Activated naive CD4-positive, alpha-beta T cell treated with anti-CD3 and anti-CD28 coated beads, Interleukin-2, amount 50 U/mL, for 24 hours (primary cell): ENCODE data around the gene ZNF783.
A peak's percentile ranks its signal among the peaks of the same experiment; 100 is the strongest.
"Not testable (repeated sequence)": the region's sequence is repeated elsewhere in the genome, so short reads cannot be mapped to it uniquely, and the experiment has no call there.

Source experiments
- H3K27ac Mint-ChIP-seq: one replicate; pipeline ENCODE4 v1.8.0; 2021; ENCODE audit warnings: mild to moderate bottlenecking, mixed read lengths
- H3K27me3 Mint-ChIP-seq: one replicate; pipeline ENCODE4 v1.8.0; 2021; ENCODE audit warnings: mixed read lengths
- H3K36me3 Mint-ChIP-seq: one replicate; pipeline ENCODE4 v1.8.0; 2021; ENCODE audit warnings: mixed read lengths
- H3K4me1 Mint-ChIP-seq: one replicate; pipeline ENCODE4 v1.8.0; 2021; ENCODE audit warnings: mixed read lengths
- H3K4me3 Mint-ChIP-seq: one replicate; pipeline ENCODE4 v1.8.0; 2021; ENCODE audit warnings: mild to moderate bottlenecking, mixed read lengths
- H3K9me3 Mint-ChIP-seq: one replicate; pipeline ENCODE4 v1.8.0; 2021; ENCODE audit warnings: mixed read lengths

Gene ZNF783

GRCh38 chr7:149261829-149262617, at the start of gene ZNF783:
ZNF783 (plus strand) TSS chr7:149262196; CDS start chr7:149262334, 138 bp downstream.
- peaks cover 40% of the 10 kb centered on the region for H3K4me1 Mint-ChIP-seq
- peak within 1 kb of the TSS; percentile 87 for H3K4me3 Mint-ChIP-seq

DNA sequence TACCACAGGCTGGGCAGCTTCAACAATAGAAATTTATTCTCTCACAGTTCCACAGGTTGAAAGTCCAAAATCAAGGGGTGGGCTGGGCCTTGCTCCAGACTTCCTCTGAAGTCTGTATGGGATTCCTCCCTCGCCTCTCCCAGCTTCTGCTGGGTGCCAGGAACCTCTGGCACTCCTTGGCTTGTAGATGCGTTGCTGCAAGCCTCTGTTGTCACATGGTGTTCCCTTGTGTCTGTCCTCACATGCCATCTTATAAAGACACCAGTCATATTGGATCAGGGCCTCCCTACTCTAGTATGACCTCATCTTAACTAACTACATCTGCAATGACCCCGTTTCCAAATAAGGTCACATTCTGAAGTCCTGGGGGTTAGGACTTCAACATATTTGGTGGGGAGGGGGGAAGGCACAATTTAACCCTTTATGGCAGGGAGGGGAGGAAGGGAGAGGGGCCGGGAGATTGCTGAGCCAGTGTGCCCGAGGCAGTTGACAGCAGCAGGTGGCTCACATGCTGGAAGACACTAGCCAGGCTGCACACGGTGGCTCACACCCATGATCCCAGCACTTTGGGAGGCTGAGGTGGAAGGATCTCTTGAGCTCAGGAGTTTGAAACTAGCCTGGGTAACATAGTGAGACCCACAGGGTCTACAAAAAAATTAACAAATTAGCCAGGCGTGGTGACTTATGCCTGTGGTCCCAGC, 47.8 kb upstream of the ZNF783 start:
- no peak overlapping the region for H3K27ac Mint-ChIP-seq
- H3K36me3 Mint-ChIP-seq, result peaks cover 10% of the 10 kb centered on the region
- no peak overlapping the region for H3K4me3 Mint-ChIP-seq
- no peaks in the 10 kb centered on the region for H3K27me3 Mint-ChIP-seq
- H3K4me1 Mint-ChIP-seq, result peaks cover 9% of the 10 kb centered on the region
- H3K9me3 Mint-ChIP-seq, result no peaks in the 10 kb centered on the region

More at GRCh38 chr7:149261829-149262617, at the start of gene ZNF783:
- peaks cover 5% of the 10 kb centered on the region for H3K36me3 Mint-ChIP-seq
- no peaks in the 10 kb centered on the region for H3K9me3 Mint-ChIP-seq
- peak within 1 kb of the TSS; percentile 93 for H3K27ac Mint-ChIP-seq
- H3K27me3 Mint-ChIP-seq, result no peaks in the 10 kb centered on the region

- H3K9me3 Mint-ChIP-seq, result no peaks in the 10 kb centered on the region
- no peak overlapping the region for H3K27ac Mint-ChIP-seq
Observed at GRCh38 chr7:149216402-149216801, 45.6 kb upstream of the ZNF783 start.

DNA sequence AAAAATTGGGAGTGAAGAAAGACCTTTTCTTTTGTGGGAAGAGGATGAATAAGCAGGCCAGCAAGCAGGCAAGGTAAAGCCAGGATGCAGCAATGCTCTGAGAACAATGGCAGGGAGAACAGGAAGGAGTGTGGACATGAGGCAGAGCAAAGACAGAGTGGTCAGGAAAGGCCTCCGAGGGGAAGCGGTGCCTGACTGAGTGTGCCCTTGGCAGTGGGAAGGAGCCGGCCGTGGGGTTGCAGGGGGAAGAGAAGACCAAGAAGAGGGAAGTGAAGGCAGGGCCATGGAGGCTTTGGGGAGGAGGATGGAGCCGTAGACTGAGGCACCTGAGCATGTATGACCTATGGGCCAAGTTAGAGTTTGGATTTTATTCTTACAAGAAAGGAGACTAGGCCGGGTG, 44.4 kb upstream of the ZNF783 start:
- Mint-ChIP-seq H3K4me3 (no peak overlapping the region), H3K36me3 (peaks cover 8% of the 10 kb centered on the region), H3K27me3 (no peaks in the 10 kb centered on the region), H3K27ac (no peak overlapping the region), H3K4me1 (no peaks in the 10 kb centered on the region), H3K9me3 (no peaks in the 10 kb centered on the region)

More at GRCh38 chr7:149216402-149216801, 45.6 kb upstream of the ZNF783 start:
- Mint-ChIP-seq H3K4me3 (no peak overlapping the region), H3K27me3 (no peaks in the 10 kb centered on the region), H3K36me3 (peaks cover 3% of the 10 kb centered on the region), H3K4me1 (no peaks in the 10 kb centered on the region)

GRCh38 chr7:149218469-149219420, 43.3 kb upstream of the ZNF783 start:
- Mint-ChIP-seq H3K9me3 (no peaks in the 10 kb centered on the region), H3K4me1 (no peaks in the 10 kb centered on the region), H3K27ac (no peak overlapping the region), H3K36me3 (peaks cover 8% of the 10 kb centered on the region), H3K4me3 (no peak overlapping the region), H3K27me3 (no peaks in the 10 kb centered on the region)

GRCh38 chr7:149220534-149220933, 41.5 kb upstream of the ZNF783 start:
- Mint-ChIP-seq H3K9me3 (no peaks in the 10 kb centered on the region), H3K4me1 (no peaks in the 10 kb centered on the region), H3K36me3 (peaks cover 10% of the 10 kb centered on the region), H3K27ac (no peak overlapping the region), H3K27me3 (no peaks in the 10 kb centered on the region), H3K4me3 (no peak overlapping the region)

DNA sequence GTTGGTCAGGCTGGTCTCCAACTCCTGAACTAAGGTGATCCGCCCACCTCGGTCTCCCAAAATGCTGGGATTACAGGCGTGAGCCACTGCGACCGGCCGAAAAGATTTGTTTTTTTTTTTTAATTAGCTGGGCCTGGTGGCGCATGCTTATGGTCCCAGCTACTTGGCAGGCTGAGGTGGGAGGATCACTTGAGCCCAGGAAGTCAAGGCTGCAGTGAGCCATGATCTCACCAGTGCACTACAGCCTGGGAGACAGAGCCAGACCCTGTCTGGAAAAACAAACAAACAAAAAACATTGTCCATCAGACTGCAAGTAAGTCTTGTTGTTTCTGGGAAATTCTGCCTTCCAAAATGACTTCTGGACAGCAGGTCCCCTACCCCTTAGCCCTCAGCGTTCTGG, 38.8 kb upstream of the ZNF783 start:
- Mint-ChIP-seq H3K27ac (no peak overlapping the region), H3K27me3 (no peaks in the 10 kb centered on the region), H3K9me3 (no peaks in the 10 kb centered on the region), H3K4me1 (no peaks in the 10 kb centered on the region), H3K4me3 (no peak overlapping the region), H3K36me3 (peaks cover 8% of the 10 kb centered on the region)

GRCh38 chr7:149223761-149224160, 38.2 kb upstream of the ZNF783 start:
- Mint-ChIP-seq H3K4me3 (no peak overlapping the region), H3K36me3 (peaks cover 8% of the 10 kb centered on the region), H3K4me1 (no peaks in the 10 kb centered on the region), H3K27ac (no peak overlapping the region), H3K27me3 (no peaks in the 10 kb centered on the region), H3K9me3 (no peaks in the 10 kb centered on the region)

DNA sequence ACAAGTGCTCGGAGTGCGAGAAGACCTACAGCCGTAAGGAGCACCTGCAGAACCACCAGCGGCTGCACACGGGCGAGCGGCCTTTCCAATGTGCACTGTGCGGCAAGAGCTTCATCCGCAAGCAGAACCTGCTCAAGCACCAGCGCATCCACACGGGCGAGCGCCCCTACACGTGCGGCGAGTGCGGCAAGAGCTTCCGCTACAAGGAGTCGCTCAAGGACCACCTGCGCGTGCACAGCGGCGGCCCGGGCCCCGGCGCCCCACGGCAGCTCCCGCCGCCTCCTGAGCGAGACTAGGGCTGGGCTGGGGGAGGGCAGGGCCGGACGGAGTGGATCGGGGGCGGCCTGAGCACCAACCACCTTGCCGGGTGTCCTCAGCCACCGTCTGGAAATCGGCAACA, 37.6 kb upstream of the ZNF783 start:
- Mint-ChIP-seq H3K27me3 (no peaks in the 10 kb centered on the region), H3K9me3 (no peaks in the 10 kb centered on the region), H3K36me3 (peaks cover 8% of the 10 kb centered on the region), H3K4me3 (no peak overlapping the region), H3K4me1 (peaks cover under 1% of the 10 kb centered on the region), H3K27ac (no peak overlapping the region)

DNA sequence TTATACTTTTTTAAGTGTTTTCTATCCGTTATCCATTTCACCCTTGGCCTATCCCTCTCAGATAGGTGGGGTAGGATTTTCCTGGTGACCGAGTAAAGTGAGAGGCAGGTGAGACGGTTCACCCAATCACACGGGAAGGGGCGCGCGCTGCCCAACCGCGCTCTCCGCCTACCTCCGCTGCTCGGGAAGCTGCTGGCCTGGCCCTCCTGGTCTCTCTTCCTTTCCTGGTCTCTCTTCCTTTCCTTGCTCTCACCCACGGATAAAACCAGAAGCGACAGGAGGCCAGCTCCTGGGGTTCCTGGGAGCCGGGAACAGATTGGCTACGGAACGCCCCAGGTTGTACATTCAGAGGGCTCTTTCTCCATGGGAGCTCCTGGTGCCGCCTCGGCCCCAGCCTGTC, 36.9 kb upstream of the ZNF783 start:
- Mint-ChIP-seq H3K4me3 (no peak overlapping the region), H3K27ac (no peak overlapping the region), H3K9me3 (no peaks in the 10 kb centered on the region), H3K36me3 (peaks cover 8% of the 10 kb centered on the region), H3K4me1 (peaks cover 3% of the 10 kb centered on the region), H3K27me3 (no peaks in the 10 kb centered on the region)

DNA sequence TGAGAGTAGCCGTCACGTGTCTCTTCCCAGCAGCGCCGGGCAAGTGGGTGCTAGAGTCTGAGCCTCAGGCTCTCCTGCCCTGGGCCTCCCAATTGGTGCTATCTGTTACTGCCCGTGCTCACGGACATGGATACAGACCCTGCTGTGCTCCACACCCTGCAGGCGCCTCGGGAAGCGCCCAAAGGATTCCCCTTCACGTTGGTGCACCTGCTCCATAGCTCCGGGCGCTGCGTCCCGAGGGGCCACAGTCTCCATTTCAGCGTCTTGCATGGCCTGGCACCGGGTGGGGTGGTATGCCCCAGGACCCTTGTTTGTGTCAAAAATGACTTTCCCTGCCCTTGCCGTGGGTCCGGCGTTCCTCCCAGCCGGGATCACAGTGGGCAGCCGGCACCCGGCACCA, 36.3 kb upstream of the ZNF783 start:
- Mint-ChIP-seq H3K27ac (no peak overlapping the region), H3K4me3 (no peak overlapping the region), H3K4me1 (peaks cover 3% of the 10 kb centered on the region), H3K27me3 (no peaks in the 10 kb centered on the region), H3K36me3 (peaks cover 8% of the 10 kb centered on the region), H3K9me3 (no peaks in the 10 kb centered on the region)

- not testable (repeated sequence) for H3K27me3 Mint-ChIP-seq, H3K36me3 Mint-ChIP-seq, H3K27ac Mint-ChIP-seq, H3K9me3 Mint-ChIP-seq, H3K4me3 Mint-ChIP-seq, H3K4me1 Mint-ChIP-seq
Observed at GRCh38 chr7:149226366-149226765, 35.6 kb upstream of the ZNF783 start.

DNA sequence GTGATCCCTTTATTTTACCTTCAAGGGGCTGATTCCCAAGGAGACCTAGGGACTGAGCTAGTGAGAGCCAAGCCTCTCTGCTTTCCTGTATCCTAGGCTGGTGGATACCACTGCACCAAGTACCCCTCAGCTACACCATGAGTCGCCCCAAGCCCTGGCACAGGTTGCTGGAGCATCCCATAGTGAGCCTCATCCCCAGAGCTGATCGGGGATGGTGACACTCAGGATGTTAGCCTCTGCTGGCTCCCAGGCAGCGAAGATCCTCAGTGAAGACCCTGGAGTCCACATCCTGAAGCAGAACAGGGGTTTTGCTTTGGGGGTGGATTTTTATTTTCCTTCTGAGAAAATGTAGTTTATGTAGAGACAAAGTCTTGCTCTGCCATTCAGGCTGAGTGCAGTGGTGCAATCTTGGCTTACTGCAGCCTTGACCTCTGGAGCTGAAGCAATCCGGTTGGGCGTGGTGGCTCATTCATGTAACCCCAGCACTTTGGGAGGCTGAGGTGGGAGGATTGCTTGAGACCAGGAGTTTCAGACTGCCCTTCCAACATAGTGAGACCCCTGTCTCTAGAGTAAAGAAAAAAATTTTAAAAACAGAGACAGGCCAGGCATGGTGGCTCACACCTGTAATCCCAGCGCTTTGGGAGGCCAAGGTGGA, 35.0 kb upstream of the ZNF783 start:
- Mint-ChIP-seq H3K27me3 (no peaks in the 10 kb centered on the region), H3K4me1 (peaks cover 3% of the 10 kb centered on the region), H3K27ac (no peak overlapping the region), H3K36me3 (peaks cover 5% of the 10 kb centered on the region), H3K4me3 (no peak overlapping the region), H3K9me3 (no peaks in the 10 kb centered on the region)

DNA sequence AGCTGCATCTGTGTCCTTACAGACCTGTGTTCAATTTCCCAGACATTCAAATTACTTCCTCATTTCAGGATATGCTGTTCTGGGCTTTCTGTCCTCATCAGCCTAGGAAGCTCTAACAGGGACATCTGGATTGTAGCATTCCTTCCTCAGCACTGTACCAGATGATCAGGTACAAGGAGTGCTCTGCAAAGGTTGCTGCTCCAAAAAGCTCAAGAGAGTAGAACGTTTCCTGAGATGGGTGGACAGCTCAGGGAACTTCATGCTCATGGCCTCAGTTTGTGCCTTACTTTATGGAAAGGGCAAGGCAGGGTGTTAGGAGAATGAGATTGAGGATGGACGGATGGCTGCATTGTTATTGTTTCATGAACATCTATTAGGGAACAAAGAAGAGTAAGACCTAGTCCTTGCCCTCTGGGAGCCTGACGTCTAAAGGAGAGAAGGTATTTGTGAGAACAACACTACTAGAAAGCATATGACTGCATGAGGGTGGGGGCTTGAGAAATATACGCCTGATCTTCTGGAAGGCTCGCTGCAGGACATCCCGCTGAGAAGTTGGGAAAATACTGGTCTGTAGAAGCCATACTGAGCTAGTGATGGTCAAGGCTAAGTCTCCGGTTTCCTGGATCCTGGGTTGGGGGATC, 33.0 kb upstream of the ZNF783 start:
- H3K4me1 Mint-ChIP-seq, result peaks cover 3% of the 10 kb centered on the region
- H3K27me3 Mint-ChIP-seq, result peaks cover 4% of the 10 kb centered on the region
- no peaks in the 10 kb centered on the region for H3K9me3 Mint-ChIP-seq
- H3K27ac Mint-ChIP-seq, result no peak overlapping the region
- peaks cover 3% of the 10 kb centered on the region for H3K36me3 Mint-ChIP-seq
- H3K4me3 Mint-ChIP-seq, result no peak overlapping the region

- H3K4me3 Mint-ChIP-seq, result no peak overlapping the region
- H3K4me1 Mint-ChIP-seq, result peaks cover 3% of the 10 kb centered on the region
- peaks cover 6% of the 10 kb centered on the region for H3K27me3 Mint-ChIP-seq
- no peaks in the 10 kb centered on the region for H3K9me3 Mint-ChIP-seq
- peaks cover 3% of the 10 kb centered on the region for H3K36me3 Mint-ChIP-seq
- H3K27ac Mint-ChIP-seq, result peak overlapping the region; percentile 12
Observed at GRCh38 chr7:149229526-149229925, 32.5 kb upstream of the ZNF783 start.
